ENCODE results near the gene LRFN5.

- TF ChIP-seq CTCF (IDR thresholded peaks at IDR 0.05; ENCODE audit: low read length) (no peak), EZH2 (optimal IDR thresholded peaks at IDR 0.05; ENCODE audit: low read depth, low read length) (no peak)
Measured at GRCh38 chr14:41860586-41860985, 253.9 kb downstream of the LRFN5 start.

Measured in MM.1S (cell line).